Lower leg skin (tissue), 3 donors: ENCODE measurements around the gene CRIP1.

Experiments
- CTCF ChIP-seq, 3 donors: fragments of 450-650 bp; IDR thresholded peaks; one replicate each; pipeline ENCODE4 v1.5.1; 2016; ENCODE audit warnings: antibody characterized with exemption in 3 of 3, mild to moderate bottlenecking in 3 of 3, moderate library complexity in 2 of 3
- POLR2A ChIP-seq, 2 donors: fragments of 450-650 bp; IDR thresholded peaks; one replicate each; pipeline ENCODE4 v1.6.1; 2016 to 2017; ENCODE audit warnings: antibody characterized with exemption in 2 of 2, mild to moderate bottlenecking in 1 of 2, moderate library complexity in 1 of 2

GRCh38 chr14:105450864-105451720 lies 35.6 kb upstream of the CRIP1 start:
- TF ChIP-seq CTCF (IDR thresholded peaks at IDR 0.05) (no peak), POLR2A (IDR thresholded peaks at IDR 0.05) (no peak)
